Measurements from ENCODE around the gene WDR90.

The WDR90 gene

GRCh38 chr16:648781-649589 is at the start of gene WDR90:
Gene WDR90, plus strand, starts transcription at chr16:649365. Its CDS starts 52 bp downstream, at chr16:649417.
- peak; percentile 96 for DNase-seq (ENCODE audit: low spot score)

GRCh38 chr16:600781-601180 is 48.4 kb upstream of the WDR90 start:
- DNase-seq (ENCODE audit: low spot score) = peak; percentile 52

- DNase-seq (ENCODE audit: low spot score) = no peak
These were observed 45.2 kb upstream of the WDR90 start for GRCh38 chr16:603933-604332.

- no peak for DNase-seq (ENCODE audit: low spot score)
These were observed 42.4 kb upstream of the WDR90 start for GRCh38 chr16:606656-607307.

- DNase-seq (ENCODE audit: low spot score) = no peak
These were observed 41.1 kb upstream of the WDR90 start for GRCh38 chr16:608019-608418.

- DNase-seq (ENCODE audit: low spot score) = no peak
These were observed 39.8 kb upstream of the WDR90 start for GRCh38 chr16:609316-609715.

GRCh38 chr16:609984-610383 is 39.2 kb upstream of the WDR90 start:
- no peak for DNase-seq (ENCODE audit: low spot score)

GRCh38 chr16:610513-611381 is 38.4 kb upstream of the WDR90 start:
- DNase-seq (ENCODE audit: low spot score) = peak; percentile 71

GRCh38 chr16:615122-615521 is 34.0 kb upstream of the WDR90 start:
- DNase-seq (ENCODE audit: low spot score) = no peak

GRCh38 chr16:616733-617586 is 32.2 kb upstream of the WDR90 start:
- no peak for DNase-seq (ENCODE audit: low spot score)

GRCh38 chr16:617855-618254 is 31.3 kb upstream of the WDR90 start:
- DNase-seq (ENCODE audit: low spot score) = no peak

- no peak for DNase-seq (ENCODE audit: low spot score)
These were observed 29.6 kb upstream of the WDR90 start for GRCh38 chr16:619476-620100.

- DNase-seq (ENCODE audit: low spot score) = no peak
These were observed 28.3 kb upstream of the WDR90 start for GRCh38 chr16:620700-621525.

- DNase-seq (ENCODE audit: low spot score) = no peak
These were observed 27.5 kb upstream of the WDR90 start for GRCh38 chr16:621526-622105.

- DNase-seq (ENCODE audit: low spot score) = no peak
These were observed 26.3 kb upstream of the WDR90 start for GRCh38 chr16:622920-623280.

GRCh38 chr16:624526-625070 is 24.6 kb upstream of the WDR90 start:
- no peak for DNase-seq (ENCODE audit: low spot score)

- no peak for DNase-seq (ENCODE audit: low spot score)
These were observed 23.8 kb upstream of the WDR90 start for GRCh38 chr16:625117-625976.

- no peak for DNase-seq (ENCODE audit: low spot score)
These were observed 23.0 kb upstream of the WDR90 start for GRCh38 chr16:625977-626765.
